Heart left ventricle (tissue), 16 donors: ENCODE measurements around the gene B4GALNT2. TPM values are rescaled to one million over a fixed set of nuclear protein-coding genes. Genes with fewer than 3 reads are reported as not detected.

Experiments
- ATAC-seq, 4 donors: fragments of 200-7000 bp; cut with Tn5 transposase; one replicate each; pipeline ENCODE4 v1.9.1; 2020 to 2022; ENCODE audit warnings: moderate library complexity in 4 of 4, mild to moderate bottlenecking in 3 of 4, moderate number of reproducible peaks in 1 of 4
- DNase-seq, 5 donors: peaks; one replicate each; pipeline ENCODE4 v3.0.0-alpha.2; 2020
- H3K27ac ChIP-seq, 12 donors: fragments of 200-600 bp; sonication (generic) in 4 of 12; one replicate each; pipeline versions ENCODE4 v1.5.0 to v1.8.0; 2016 to 2022; ENCODE audit warnings: mild to moderate bottlenecking in 2 of 12
- H3K27me3 ChIP-seq, 9 donors: fragments of 200-600 bp; sonication (generic) in 2 of 9; one replicate each; pipeline versions ENCODE4 v1.5.1 to v1.8.0; 2016 to 2022; ENCODE audit warnings: mild to moderate bottlenecking in 3 of 9
- H3K36me3 ChIP-seq, 9 donors: fragments of 200-600 bp; sonication (generic) in 2 of 9; one replicate each; pipeline versions ENCODE4 v1.5.0 to v1.8.0; 2018 to 2022; ENCODE audit warnings: mild to moderate bottlenecking in 2 of 9
- H3K4me1 ChIP-seq, 12 donors: fragments of 200-600 bp; sonication (generic) in 4 of 12; one replicate each; pipeline versions ENCODE4 v1.5.0 to v1.8.0; 2016 to 2022; ENCODE audit warnings: mild to moderate bottlenecking in 3 of 12
- H3K4me3 ChIP-seq, 12 donors: fragments of 200-600 bp; sonication (generic) in 4 of 12; one replicate each; pipeline versions ENCODE4 v1.5.0 to v1.8.0; 2017 to 2022; ENCODE audit warnings: mild to moderate bottlenecking in 9 of 12, moderate library complexity in 4 of 12
- H3K9me3 ChIP-seq, 12 donors: fragments of 200-600 bp; sonication (generic) in 4 of 12; one replicate each; pipeline versions ENCODE4 v1.5.0 to v1.8.0; 2016 to 2022; ENCODE audit warnings: mild to moderate bottlenecking in 1 of 12
- CTCF ChIP-seq, 12 donors: fragments of 200-600 bp; sonication (generic) in 4 of 12; IDR thresholded peaks; one replicate each; pipeline versions ENCODE4 v1.5.0 to v1.8.0; 2018 to 2022; ENCODE audit warnings: antibody characterized with exemption in 12 of 12, mild to moderate bottlenecking in 5 of 12
- POLR2A ChIP-seq, 2 donors: fragments of 450-650 bp; IDR thresholded peaks; one replicate each; pipeline ENCODE4 v1.6.1; 2017; ENCODE audit warnings: antibody characterized with exemption in 2 of 2, mild to moderate bottlenecking in 2 of 2, moderate library complexity in 2 of 2
- WGBS, 4 donors: extraction: QIAGEN DNeasy Blood & Tissue Kit in 2 of 4; methylation state at CpG; one replicate each; pipeline versions ENCODE4 v1.1.5 to v1.1.7; 2013 to 2018; 5-methylcytosine and 5-hydroxymethylcytosine counted together
- intact Hi-C, 10 donors: fragments of 100-400 bp; cut with DNase I; formaldehyde crosslinking; loops; one replicate each; pipeline versions ENCODE4 v1.11.1 to v1.14.2; 2022
- polyA plus RNA-seq, 2 donors: library from polyadenylated mRNA; stranded (reverse); fragments of 200-250 nt; gene quantifications; one replicate each; pipeline ENCODE4 v1.2.3, GENCODE V29; 2013
- total RNA-seq, 9 donors: library from RNA; depleted of rRNA in 2 of 9; stranded (reverse); fragments of >200 nt in 2 of 9; fragmentation: NEBNext Ultra II Directional in 3 of 9; extraction: Animal tissue kit (Norgen Biotek cat#: 25700) in 3 of 9; gene quantifications; one replicate each; pipeline versions ENCODE4 v1.1.0 to v1.2.4, GENCODE V29; 2016 to 2023
- donor health status: ischemic (EF 13 %, LVEDD 7.1; RV severe dilation, severe dysfunction).
- donor health status: healthy with polysubstance abuse.
- donor health status: DM: no; HTN: yes; CAD: no.
- donor health status: DM: no; HTN: no; CAD: no.
- donor health status: ischemic (EF 25% LVEDD 6.9; RV normal size, moderate dysfunction).
- donor health status: ischemic (EF 25% LVEDD 5.7; RV mildly dilated, moderate dysfunction).
- donor health status: healthy.
- donor health status: DM: yes; HTN: yes; CAD: no.
- donor health status: ischemic (EF 35%, LVEDD 5.7; RV mildly dilated, moderate dysfunction).
- donor health status: nonischemic (EF 11% LVEDD 7.7; RV severe dilation, severe dysfunction).
- donor health status: DM: yes; HTN: yes; CAD: no.
- donor health status: PGD.
- donor health status: ischemic (EF 29% LVEDD 5.4; RV normal size, mild dysfunction).
- donor health status: nonischemic (EF 23%, LVEDD 6.1; RV moderate dilation, normal function).

Gene B4GALNT2
- total and polyA plus RNA-seq, 11 donors, result 0.07 to 0.08 TPM; not detected in 9

GRCh38 chr17:49219987-49220386 is 87.4 kb downstream of the B4GALNT2 start:
- intact Hi-C loops, result loop anchor here in 2 of 10 donors (10.0 kb wide), 3 partner anchors 45 to 175 kb away; no protein-coding TSS in a partner anchor
- no peak for TF ChIP-seq CTCF (IDR thresholded peaks at IDR 0.05)
- no peak for TF ChIP-seq POLR2A (IDR thresholded peaks at IDR 0.05)
- no peak for DNase-seq
- H3K9me3 ChIP-seq, result no peaks in the 10 kb centered on the region
- WGBS, 4 donors, result 72 to 85% (median 75%) methylated on average over 15 of the region's 15 CpGs
- peaks cover 5 to 77% (median 39%) of the 10 kb centered on the region in 12 donors for H3K4me1 ChIP-seq
- peak overlapping the region in 1 of 12 donors; percentile 91 for H3K27ac ChIP-seq
- peaks cover 0 to 14% (median 0%) of the 10 kb centered on the region in 9 donors for H3K36me3 ChIP-seq
- H3K4me3 ChIP-seq, result no peak overlapping the region
- ATAC-seq, result no peak
- H3K27me3 ChIP-seq, result peaks cover 5 to 61% (median 26%) of the 10 kb centered on the region in 9 donors

GRCh38 chr17:49223168-49223516 is 90.6 kb downstream of the B4GALNT2 start:
- peaks cover 11 to 68% (median 32%) of the 10 kb centered on the region in 9 donors for H3K27me3 ChIP-seq
- intact Hi-C loops, result loop anchor here in 3 of 10 donors (2.0 to 10.0 kb wide), 4 partner anchors 48 to 172 kb away; no protein-coding TSS in a partner anchor

GRCh38 chr17:49223517-49224197 is 91.1 kb downstream of the B4GALNT2 start:
- ATAC-seq (peak; percentile 42 to 57 (median 48)), DNase-seq (peak; percentile 46 to 81 (median 63))
- H3K36me3 ChIP-seq, result peaks cover 0 to 14% (median 0%) of the 10 kb centered on the region in 9 donors
- H3K27me3 ChIP-seq, result peaks cover 11 to 65% (median 32%) of the 10 kb centered on the region in 9 donors
- peak; percentile 66 to 80 (median 77) for TF ChIP-seq CTCF (IDR thresholded peaks at IDR 0.05)
- TF ChIP-seq POLR2A (IDR thresholded peaks at IDR 0.05), result no peak
- peak overlapping the region in 11 of 12 donors; percentile 5 to 48 (median 28) for H3K4me3 ChIP-seq
- no peak overlapping the region for H3K27ac ChIP-seq
- 1 to 5% (median 3%) methylated on average over 18 to 31 of the region's 31 CpGs for WGBS, 4 donors
- no peaks in the 10 kb centered on the region for H3K9me3 ChIP-seq
- intact Hi-C loops, result loop anchor here in 3 of 10 donors (2.0 to 10.0 kb wide), 4 partner anchors 49 to 171 kb away; no protein-coding TSS in a partner anchor
- H3K4me1 ChIP-seq, result peaks cover 0 to 52% (median 21%) of the 10 kb centered on the region in 12 donors

More at GRCh38 chr17:49223168-49223516, 90.6 kb downstream of the B4GALNT2 start:
- DNase-seq (no peak), ATAC-seq (no peak)
- WGBS, 4 donors, result 26 to 36% (median 30%) methylated on average over 9 of the region's 9 CpGs
- TF ChIP-seq CTCF (IDR thresholded peaks at IDR 0.05), result no peak
- TF ChIP-seq POLR2A (IDR thresholded peaks at IDR 0.05), result no peak
- Histone ChIP-seq H3K9me3 (no peaks in the 10 kb centered on the region), H3K4me3 (no peak overlapping the region), H3K4me1 (peaks cover 0 to 56% (median 23%) of the 10 kb centered on the region in 12 donors), H3K27ac (no peak overlapping the region), H3K36me3 (peaks cover 0 to 14% (median 0%) of the 10 kb centered on the region in 9 donors)
